PFSK-1 (cell line): ENCODE data around the gene DDX25.

Experiments
- FOXP2 ChIP-seq: optimal IDR thresholded peaks from 2 replicates; pipeline ENCODE3; 2011; ENCODE audit warnings: borderline replicate concordance, control low read depth, inconsistent platforms; ENCODE audit not compliant: insufficient read depth; ENCODE audit errors: extremely low read length, extremely low read depth
- POLR2AphosphoS5 ChIP-seq: IDR thresholded peaks from 2 replicates; pipeline ENCODE4 v1.6.1; 2012; ENCODE audit warnings: low read depth, mild to moderate bottlenecking, control low read depth, low read length, moderate library complexity
- REST ChIP-seq, 2 experiments: IDR thresholded peaks; 2 replicates each; pipeline versions ENCODE4 v1.6.1 to v1.8.0; 2011 to 2012; ENCODE audit warnings: low read depth in 2 of 2, low read length in 2 of 2, control low read depth in 1 of 2, inconsistent platforms in 1 of 2, mild to moderate bottlenecking in 1 of 2, moderate library complexity in 1 of 2; ENCODE audit not compliant: insufficient read depth in 1 of 2
- SIN3A ChIP-seq: IDR thresholded peaks from 2 replicates; pipeline ENCODE4 v1.6.1; 2012; ENCODE audit warnings: mild to moderate bottlenecking, low read length, moderate library complexity, borderline replicate concordance; ENCODE audit not compliant: insufficient read depth
- TAF1 ChIP-seq: IDR thresholded peaks from 2 replicates; pipeline ENCODE4 v1.6.1; 2012; ENCODE audit warnings: low read length, control low read depth, borderline replicate concordance; ENCODE audit not compliant: insufficient read depth

DDX25 gene

GRCh38 chr11:125975634-125976033 lies 71.3 kb downstream of the DDX25 start:
- no peak for TF ChIP-seq TAF1
- no peak for TF ChIP-seq POLR2AphosphoS5
- TF ChIP-seq SIN3A: no peak
- TF ChIP-seq FOXP2: no peak
- TF ChIP-seq REST (IDR thresholded peaks at IDR 0.05; ENCODE audit: insufficient read depth in 1 of 2, low read depth in 2 of 2, low read length in 2 of 2): no peak

- no peak for TF ChIP-seq SIN3A
- no peak for TF ChIP-seq POLR2AphosphoS5
- no peak for TF ChIP-seq TAF1
- TF ChIP-seq FOXP2: no peak
- no peak for TF ChIP-seq REST (IDR thresholded peaks at IDR 0.05; ENCODE audit: insufficient read depth in 1 of 2, low read depth in 2 of 2, low read length in 2 of 2)
Measured at GRCh38 chr11:125976156-125976555, 71.8 kb downstream of the DDX25 start.

GRCh38 chr11:125977333-125977732 lies 73.0 kb downstream of the DDX25 start:
- TF ChIP-seq TAF1: no peak
- TF ChIP-seq REST (IDR thresholded peaks at IDR 0.05; ENCODE audit: insufficient read depth in 1 of 2, low read depth in 2 of 2, low read length in 2 of 2): no peak
- no peak for TF ChIP-seq SIN3A
- TF ChIP-seq FOXP2: no peak
- no peak for TF ChIP-seq POLR2AphosphoS5

GRCh38 chr11:125978181-125978716 lies 73.9 kb downstream of the DDX25 start:
- TF ChIP-seq TAF1: no peak
